ENCODE measurements around the gene CHD2.
"Not testable (repeated sequence)": the region's sequence is repeated elsewhere in the genome, so short reads cannot be mapped to it uniquely, and the experiment has no call there.

The CHD2 gene

DNA sequence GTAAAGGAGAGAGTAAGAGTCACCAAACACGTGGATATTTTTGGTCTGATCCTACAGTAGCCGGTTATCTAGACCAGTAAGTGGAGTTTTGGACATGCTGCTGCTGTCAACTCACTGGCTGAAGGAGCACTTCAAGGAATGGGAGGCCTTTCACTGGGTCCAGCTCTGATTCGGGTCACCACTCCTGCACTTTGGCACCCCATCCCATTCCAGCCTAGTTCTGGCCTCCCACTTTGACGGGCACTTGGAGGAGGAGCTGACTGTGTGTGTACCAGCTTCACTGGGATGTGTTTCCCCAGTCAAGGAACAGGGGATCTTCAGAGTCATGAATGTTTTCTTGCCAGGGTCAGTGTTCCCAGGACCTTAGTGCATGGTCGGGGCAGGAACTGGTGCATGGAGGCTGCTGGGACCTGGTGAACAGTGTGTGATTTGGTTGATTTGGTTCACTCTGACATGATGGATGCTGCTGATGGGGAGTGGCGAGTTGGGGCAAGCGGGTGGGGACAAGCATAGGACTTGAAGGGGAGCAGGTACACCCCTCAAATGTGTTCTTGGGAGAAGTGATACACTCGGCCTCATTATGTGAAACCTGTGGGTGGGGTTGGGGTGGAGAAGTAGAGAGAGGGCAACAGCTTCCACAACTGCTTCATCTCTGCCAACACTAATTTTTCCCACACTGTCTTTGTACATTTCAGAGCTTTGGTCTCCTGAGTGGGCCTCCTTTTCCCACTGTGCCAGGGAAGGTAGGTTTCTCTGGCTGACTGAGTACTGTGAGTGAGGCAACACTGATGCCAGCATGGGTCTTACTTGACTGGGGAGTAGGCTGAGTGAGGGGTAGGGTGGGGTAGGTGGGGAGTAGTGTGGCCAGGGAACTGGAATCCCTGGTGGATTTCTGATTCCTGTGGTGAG lies 124.8 kb downstream of the CHD2 start:
- DNase-seq = no peak

GRCh38 chr15:93025625-93025982 lies 125.5 kb downstream of the CHD2 start:
- DNase-seq = no peak

DNA sequence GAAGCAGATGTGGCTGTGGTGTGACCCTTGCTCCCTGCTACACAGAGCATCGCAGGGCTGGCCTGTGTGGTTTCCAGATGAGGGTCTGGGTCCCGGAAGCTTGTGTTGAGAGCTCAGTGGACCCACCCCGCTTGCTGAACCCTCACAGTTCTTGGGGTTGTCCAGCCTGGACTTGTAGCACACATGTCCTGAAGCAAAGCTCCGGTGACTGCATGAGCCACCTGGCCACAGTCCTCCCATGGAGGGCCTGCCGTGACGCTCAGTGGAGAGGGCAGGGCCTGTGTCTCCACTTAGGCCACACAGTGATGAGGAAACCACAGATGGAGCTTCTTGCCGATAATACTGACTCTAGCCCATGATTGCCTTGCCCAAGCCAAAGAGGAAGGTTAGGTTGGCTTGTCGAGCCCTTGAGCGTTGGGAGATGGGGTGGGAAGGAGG lies 126.3 kb downstream of the CHD2 start:
- no peak for DNase-seq

DNA sequence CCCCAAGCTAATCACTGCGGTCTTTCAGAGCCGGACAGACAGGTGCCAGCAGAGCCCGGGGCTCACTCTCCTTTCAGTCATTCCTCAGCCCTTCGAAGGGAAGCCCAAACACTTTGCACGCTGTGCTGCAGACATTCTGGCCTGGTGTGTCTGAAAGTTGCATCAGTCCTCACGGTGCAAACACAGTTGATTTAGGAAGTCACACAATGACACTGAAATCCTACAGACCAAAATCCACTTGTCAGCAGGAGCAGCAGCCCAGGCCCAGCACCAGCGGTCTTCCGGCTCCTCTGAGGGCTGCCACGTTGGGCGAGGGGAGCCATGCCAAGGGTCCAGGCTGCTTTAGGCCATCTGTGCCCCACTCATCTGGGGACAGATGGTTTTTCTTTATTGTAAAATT lies 127.3 kb downstream of the CHD2 start:
- DNase-seq = peak; percentile 30

DNA sequence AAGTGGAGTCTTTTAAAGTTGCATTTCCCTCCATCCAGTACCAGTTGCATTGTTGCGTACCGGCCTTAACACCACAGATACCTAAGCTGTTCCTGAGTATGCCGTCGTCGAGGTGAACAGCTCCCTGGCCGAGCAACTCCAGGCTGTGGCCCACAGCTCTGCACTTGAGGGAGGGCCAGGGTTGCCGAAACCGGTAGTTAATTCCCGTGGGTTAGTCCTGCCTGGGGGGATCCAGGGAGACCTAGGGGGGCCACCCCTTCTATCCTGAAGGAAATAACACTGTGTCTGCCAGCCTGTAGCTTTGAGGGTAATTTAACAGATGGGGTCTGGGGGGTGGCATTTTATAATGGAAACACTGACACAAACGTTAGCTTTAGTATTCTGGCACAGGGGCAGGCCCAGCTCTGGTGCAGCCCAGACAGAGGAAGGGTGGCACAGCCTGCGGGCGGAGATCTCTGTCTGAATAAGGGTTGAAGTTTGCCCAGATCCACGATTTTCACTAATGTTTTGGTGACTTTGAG lies 128.0 kb downstream of the CHD2 start:
- DNase-seq = no peak

- DNase-seq = peak; percentile 75
These were observed 128.6 kb downstream of the CHD2 start for GRCh38 chr15:93028632-93029213.

- DNase-seq = no peak
These were observed 129.2 kb downstream of the CHD2 start for GRCh38 chr15:93029214-93029835.

- DNase-seq = no peak
These were observed 129.8 kb downstream of the CHD2 start for GRCh38 chr15:93029836-93030429.

DNA sequence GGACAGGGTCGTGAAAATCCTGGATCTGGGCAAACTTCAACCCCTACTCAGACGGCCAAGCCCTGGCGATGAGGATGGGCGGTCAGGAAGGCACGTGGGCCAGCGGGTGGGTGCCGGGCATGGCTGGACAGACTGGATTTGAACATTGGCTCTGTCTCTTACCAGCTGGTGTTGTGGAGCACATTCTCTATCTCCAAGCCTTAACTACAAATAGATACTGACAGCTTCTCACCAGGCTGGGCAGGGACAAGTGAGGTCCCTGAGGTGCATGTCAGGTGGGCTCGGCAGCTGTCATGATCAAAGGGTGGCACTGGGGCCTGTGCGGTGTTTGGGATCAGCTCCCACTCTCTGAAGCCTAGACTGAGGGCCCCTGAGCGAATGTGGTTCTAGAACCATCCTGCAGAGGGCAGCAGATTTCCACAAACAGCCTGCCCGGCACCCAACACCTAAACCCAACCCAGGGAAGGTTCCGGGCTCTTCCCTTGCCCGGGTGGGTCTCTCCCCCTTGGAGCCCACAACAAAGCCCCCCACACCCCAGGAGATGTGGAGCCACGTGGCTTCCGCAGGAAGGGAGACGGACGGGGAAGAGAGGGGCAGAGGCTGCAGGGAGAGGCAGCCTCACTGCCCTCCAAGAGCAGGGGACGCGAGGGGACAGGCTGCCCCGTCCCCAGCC lies 130.4 kb downstream of the CHD2 start:
- peak; percentile 66 for DNase-seq

DNA sequence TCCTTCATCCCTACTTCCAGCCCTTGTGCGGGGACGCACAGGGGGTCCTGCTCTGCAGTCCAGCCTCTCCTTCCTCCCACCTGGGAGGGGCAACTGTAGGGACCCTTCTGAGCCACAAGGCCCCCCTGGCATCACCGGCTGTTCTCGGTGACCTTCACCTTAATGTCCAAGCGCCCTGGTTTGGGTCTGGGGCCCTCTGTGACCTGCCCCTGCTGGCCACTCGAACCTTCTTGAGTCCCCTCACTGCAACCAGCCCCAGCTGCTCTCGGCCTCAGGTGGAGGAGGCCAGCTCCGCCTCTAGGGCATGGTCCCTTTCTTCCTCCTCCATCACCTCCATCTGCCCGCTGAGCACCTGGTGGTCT lies 131.0 kb downstream of the CHD2 start:
- no peak for DNase-seq

GRCh38 chr15:93031557-93032384 lies 131.6 kb downstream of the CHD2 start:
- not testable (repeated sequence) for DNase-seq

- DNase-seq = not testable (repeated sequence)
These were observed 132.5 kb downstream of the CHD2 start for GRCh38 chr15:93032515-93033206.

DNA sequence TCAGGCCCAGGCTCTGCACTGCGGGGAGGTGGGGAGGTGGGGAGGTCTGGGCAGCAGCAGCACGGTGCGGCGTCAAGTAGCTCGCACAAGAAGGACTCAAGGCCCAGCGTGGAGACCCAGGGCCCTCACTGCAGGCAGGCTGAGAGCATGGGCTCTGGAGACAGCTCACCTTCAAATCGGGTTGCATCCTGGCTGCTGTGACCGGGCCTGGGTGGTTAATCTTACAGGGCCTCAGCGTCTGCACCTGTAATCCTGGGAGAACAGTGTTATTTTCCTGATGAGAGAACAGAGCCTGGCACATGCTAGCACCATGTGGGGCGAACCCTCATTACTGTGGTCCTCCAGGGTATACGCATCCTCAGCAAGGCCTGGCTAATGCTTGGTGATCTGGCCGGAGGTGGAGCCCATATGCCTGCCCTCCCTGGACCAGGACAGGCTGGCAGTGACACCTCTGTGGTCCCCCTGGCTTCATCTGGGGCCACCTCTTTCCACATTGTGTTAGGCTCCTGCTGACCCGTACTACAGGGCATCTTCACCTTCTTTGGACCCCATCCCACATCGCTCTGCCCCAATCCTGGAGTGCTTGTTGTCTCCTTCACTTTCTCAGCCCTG lies 133.4 kb downstream of the CHD2 start:
- no peak for DNase-seq

DNA sequence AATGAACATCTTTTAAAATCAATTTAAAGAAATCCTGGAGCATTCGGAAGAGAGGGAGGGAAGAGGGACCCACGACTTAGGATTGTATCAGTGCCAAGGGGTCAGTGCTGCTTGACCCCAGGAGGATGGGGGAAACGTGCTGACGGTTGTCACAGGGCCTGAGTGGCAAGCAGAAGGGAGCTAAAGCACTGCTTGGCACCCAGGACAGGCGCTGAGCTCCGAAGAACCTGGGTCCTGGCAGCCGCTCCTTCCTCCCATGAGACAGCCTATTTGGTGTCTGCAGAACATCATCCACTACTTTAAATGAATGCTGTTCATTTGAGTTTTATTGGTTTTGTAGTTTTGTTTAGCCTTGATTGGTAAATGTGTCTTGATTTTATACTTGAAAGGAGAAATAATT lies 134.4 kb downstream of the CHD2 start:
- DNase-seq = no peak

- DNase-seq = no peak
These were observed 135.2 kb downstream of the CHD2 start for GRCh38 chr15:93035092-93035915.

DNA sequence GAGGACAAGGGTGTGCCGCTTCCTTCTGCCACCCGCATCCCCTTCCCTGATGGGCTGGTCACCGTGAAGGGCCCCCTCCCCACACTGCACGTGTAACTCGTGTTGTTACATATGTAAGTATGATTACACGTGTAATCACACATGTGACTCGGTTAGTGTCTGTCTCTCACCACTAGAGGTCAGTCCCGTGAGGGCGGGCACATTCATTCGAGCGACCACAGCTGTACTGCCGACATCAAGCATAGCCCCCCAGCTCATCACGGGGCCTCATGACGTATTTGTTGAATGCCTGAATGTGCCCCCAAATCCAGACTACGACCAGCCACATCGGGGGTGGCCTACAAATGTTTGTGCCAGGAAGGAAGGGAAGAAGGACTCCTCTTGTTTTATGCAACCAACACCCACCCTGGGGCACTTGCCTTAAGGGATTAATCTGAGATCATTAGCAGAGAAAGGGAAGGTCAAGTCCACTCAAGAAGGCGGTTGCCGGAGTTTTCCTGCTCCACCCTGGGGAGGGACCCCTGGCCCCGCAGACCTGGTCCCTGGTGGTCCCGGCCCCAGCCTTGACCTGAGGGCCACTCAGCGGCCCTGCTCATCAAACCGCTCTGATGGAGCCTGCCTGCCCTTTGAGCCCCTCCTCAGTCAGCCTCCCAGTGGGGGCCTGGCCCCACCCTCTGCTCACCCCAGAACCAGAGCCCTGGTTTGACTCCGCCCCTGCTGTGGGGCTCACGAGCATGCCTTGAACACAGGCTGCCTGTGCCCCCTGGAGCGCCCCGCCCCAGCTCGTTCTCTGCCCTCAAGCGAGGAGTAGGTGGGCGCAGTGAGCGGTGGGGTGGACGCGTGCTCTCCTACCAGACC lies 136.1 kb downstream of the CHD2 start:
- DNase-seq = peak; percentile 46

DNA sequence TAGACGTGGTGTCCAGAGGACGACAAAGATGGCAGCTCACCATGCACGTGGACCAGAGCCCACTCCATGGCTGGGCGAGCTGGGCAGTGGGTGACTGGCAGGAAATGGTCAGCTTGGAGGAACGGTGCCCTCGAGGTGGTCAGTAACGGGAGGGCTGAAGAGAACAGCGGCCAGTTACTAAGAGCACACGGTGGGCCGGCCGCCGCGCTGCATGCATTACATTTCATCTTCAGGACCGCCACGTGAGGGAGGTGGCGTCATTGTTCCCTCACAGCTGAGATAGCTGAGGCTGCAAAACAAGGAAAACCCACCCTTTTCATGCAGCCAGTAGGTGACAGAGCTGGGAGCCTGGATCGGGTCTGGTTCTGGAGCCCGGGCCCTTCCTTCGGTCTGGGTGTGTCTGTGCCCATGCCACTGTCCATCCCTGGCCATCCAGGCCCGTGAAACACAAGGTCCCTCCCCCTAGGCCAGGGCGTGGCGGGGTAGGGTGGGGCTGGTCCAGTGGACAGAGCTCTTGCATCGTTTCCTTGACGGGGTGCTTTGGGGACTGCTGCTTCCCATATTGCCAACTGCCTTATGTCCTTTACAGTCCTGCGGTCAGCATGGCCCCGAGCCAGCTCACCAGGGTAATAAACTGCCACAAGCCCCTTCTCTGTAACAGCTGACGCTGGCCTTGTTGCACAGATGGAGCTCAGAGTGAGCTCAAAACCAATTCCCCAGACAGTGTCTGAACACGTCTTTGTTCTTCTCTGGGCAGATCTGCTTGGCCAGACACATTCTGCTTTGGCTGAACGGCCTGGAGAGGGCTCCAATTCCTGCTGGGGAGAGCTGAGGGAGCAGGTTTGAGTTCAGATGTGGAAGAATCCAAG lies 137.1 kb downstream of the CHD2 start:
- peak; percentile 67 for DNase-seq
